ENCODE data around the gene PAIP1.

DNA sequence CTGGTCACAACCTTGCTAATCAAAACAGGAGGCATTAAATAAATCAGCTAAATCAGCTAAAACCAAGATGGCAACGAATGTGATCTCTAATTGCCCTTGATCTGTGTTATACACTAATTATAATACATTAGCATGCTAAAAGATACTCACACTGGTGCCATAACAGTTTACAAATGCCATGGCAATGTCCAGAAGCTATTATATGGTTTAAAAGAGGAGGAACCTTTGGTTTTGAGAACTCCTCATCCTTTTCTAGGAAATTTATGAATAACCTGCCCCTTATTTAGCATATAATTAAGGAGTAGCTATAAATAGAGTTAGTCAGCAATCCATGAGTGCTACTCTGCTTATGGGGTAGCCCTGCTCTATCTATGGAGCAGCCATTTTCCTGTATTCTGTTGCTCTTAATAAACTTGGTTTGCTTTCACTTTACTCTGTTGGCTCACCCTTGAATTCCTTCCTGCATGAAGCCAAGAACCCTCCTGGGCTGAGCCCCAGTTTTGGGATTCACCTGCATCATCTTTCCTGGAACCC is 27.4 kb upstream of the PAIP1 start:
- TF ChIP-seq EZH2 (optimal IDR thresholded peaks at IDR 0.05; ENCODE audit: low read depth, low read length) (no peak), EZH2phosphoT487 (IDR thresholded peaks at IDR 0.05; ENCODE audit: low read length) (no peak)
- TF ChIP-seq, protein P1, sequence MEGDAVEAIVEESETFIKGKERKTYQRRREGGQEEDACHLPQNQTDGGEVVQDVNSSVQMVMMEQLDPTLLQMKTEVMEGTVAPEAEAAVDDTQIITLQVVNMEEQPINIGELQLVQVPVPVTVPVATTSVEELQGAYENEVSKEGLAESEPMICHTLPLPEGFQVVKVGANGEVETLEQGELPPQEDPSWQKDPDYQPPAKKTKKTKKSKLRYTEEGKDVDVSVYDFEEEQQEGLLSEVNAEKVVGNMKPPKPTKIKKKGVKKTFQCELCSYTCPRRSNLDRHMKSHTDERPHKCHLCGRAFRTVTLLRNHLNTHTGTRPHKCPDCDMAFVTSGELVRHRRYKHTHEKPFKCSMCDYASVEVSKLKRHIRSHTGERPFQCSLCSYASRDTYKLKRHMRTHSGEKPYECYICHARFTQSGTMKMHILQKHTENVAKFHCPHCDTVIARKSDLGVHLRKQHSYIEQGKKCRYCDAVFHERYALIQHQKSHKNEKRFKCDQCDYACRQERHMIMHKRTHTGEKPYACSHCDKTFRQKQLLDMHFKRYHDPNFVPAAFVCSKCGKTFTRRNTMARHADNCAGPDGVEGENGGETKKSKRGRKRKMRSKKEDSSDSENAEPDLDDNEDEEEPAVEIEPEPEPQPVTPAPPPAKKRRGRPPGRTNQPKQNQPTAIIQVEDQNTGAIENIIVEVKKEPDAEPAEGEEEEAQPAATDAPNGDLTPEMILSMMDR (IDR thresholded peaks at IDR 0.05; ENCODE audit: low read length), result no peak
